Measurements from ENCODE around the gene ZNF385D. TPM values are rescaled to one million over a fixed set of nuclear protein-coding genes. Genes with fewer than 3 reads are reported as not detected.

Gene ZNF385D
- total and polyA plus RNA-seq, 3 donors from 2014 or later = 21.1 to 57.0 (median 31.4) TPM

GRCh38 chr3:21641959-21642358 lies 109.1 kb downstream of the ZNF385D start:
- no peaks in the 10 kb centered on the region for H3K4me1 ChIP-seq
- intact Hi-C loops (cut with DNase I; ENCODE audit: low total_unique reads) = no loop called here
- 86 to 87% methylated on average over 4 of the region's 4 CpGs for WGBS, 2 donors
- no peak overlapping the region for H3K27ac ChIP-seq
- H3K27me3 ChIP-seq = no peaks in the 10 kb centered on the region
- no peak for DNase-seq
- H3K9me3 ChIP-seq = no peaks in the 10 kb centered on the region
- TF ChIP-seq CTCF (IDR thresholded peaks at IDR 0.05) (no peak), POLR2A (IDR thresholded peaks at IDR 0.05) (no peak)
- H3K4me3 ChIP-seq = no peak overlapping the region
- H3K36me3 ChIP-seq (ENCODE audit: low read depth, missing control alignments) = no peaks in the 10 kb centered on the region

GRCh38 chr3:21638488-21638887 lies 112.5 kb downstream of the ZNF385D start:
- H3K27me3 ChIP-seq = no peaks in the 10 kb centered on the region
- H3K4me3 ChIP-seq = no peak overlapping the region
- intact Hi-C loops (cut with DNase I; ENCODE audit: low total_unique reads) = no loop called here
- no peak for TF ChIP-seq POLR2A (IDR thresholded peaks at IDR 0.05)
- TF ChIP-seq CTCF (IDR thresholded peaks at IDR 0.05) = no peak
- WGBS, 2 donors = 82 to 97% methylated on average over 2 of the region's 2 CpGs
- no peaks in the 10 kb centered on the region for H3K9me3 ChIP-seq
- no peak overlapping the region for H3K27ac ChIP-seq
- DNase-seq = no peak
- no peaks in the 10 kb centered on the region for H3K36me3 ChIP-seq (ENCODE audit: low read depth, missing control alignments)
- H3K4me1 ChIP-seq = no peaks in the 10 kb centered on the region

- WGBS, 2 donors = 77 to 78% methylated on average over 1 of the region's 1 CpG
These were observed 116.9 kb downstream of the ZNF385D start for GRCh38 chr3:21634112-21634511.

GRCh38 chr3:21624524-21624923 lies 126.5 kb downstream of the ZNF385D start:
- WGBS, 2 donors = 71 to 75% methylated on average over 4 of the region's 4 CpGs
- no peak overlapping the region for H3K4me3 ChIP-seq
- TF ChIP-seq CTCF (IDR thresholded peaks at IDR 0.05) = no peak
- H3K36me3 ChIP-seq (ENCODE audit: low read depth, missing control alignments) = no peaks in the 10 kb centered on the region
- intact Hi-C loops (cut with DNase I; ENCODE audit: low total_unique reads) = no loop called here
- DNase-seq = no peak
- H3K4me1 ChIP-seq = no peaks in the 10 kb centered on the region
- no peaks in the 10 kb centered on the region for H3K9me3 ChIP-seq
- no peaks in the 10 kb centered on the region for H3K27me3 ChIP-seq
- no peak overlapping the region for H3K27ac ChIP-seq

More at GRCh38 chr3:21634112-21634511, 116.9 kb downstream of the ZNF385D start:
- no peak for DNase-seq
- H3K27ac ChIP-seq = no peak overlapping the region
- TF ChIP-seq CTCF (IDR thresholded peaks at IDR 0.05) (no peak), POLR2A (IDR thresholded peaks at IDR 0.05) (no peak)
- no peaks in the 10 kb centered on the region for H3K36me3 ChIP-seq (ENCODE audit: low read depth, missing control alignments)
- intact Hi-C loops (cut with DNase I; ENCODE audit: low total_unique reads) = no loop called here
- H3K4me1 ChIP-seq = no peaks in the 10 kb centered on the region
- no peak overlapping the region for H3K4me3 ChIP-seq
- H3K27me3 ChIP-seq = no peaks in the 10 kb centered on the region
- no peaks in the 10 kb centered on the region for H3K9me3 ChIP-seq

- WGBS, 2 donors = 68 to 74% methylated on average over 4 of the region's 4 CpGs
- H3K4me1 ChIP-seq = no peaks in the 10 kb centered on the region
- no peaks in the 10 kb centered on the region for H3K9me3 ChIP-seq
- TF ChIP-seq POLR2A (IDR thresholded peaks at IDR 0.05) = no peak
- no peak for TF ChIP-seq CTCF (IDR thresholded peaks at IDR 0.05)
- no peak overlapping the region for H3K27ac ChIP-seq
- H3K36me3 ChIP-seq (ENCODE audit: low read depth, missing control alignments) = no peaks in the 10 kb centered on the region
- no peak for DNase-seq
- no peaks in the 10 kb centered on the region for H3K27me3 ChIP-seq
- no peak overlapping the region for H3K4me3 ChIP-seq
- intact Hi-C loops (cut with DNase I; ENCODE audit: low total_unique reads) = no loop called here
These were observed 129.8 kb downstream of the ZNF385D start for GRCh38 chr3:21621181-21621651.

Data from testis (tissue), 3 donors.